HEK293 (cell line): ENCODE results near the gene CACUL1.

Experiments used
- CTCF ChIA-PET: fragments of 350-600 bp; formaldehyde crosslinking; extraction: SDS; loops from one replicate; lab custom pipeline; 2021; ENCODE audit warnings: antibody characterized with exemption; lab: Yijun Ruan, JAX
- POLR2A ChIA-PET: fragments of 300-600 bp; formaldehyde crosslinking; extraction: SDS; loops from one replicate; lab custom pipeline; 2020; ENCODE audit warnings: antibody characterized with exemption, inconsistent platforms; lab: Yijun Ruan, JAX
- H3K27ac ChIP-seq: fragments of 200-500 bp; sonication (Bioruptor generic); 2 replicates; pipeline ENCODE4 v1.5.1; 2014; ENCODE audit warnings: low read depth, low read length, control low read depth, inconsistent platforms; ENCODE audit errors: extremely low read depth
- H3K36me3 ChIP-seq, 2 experiments: fragments of 200-500 bp in 1 of 2; sonication (Bioruptor generic) in 1 of 2; 1 replicate in 1 of 2; 2 replicates in 1 of 2; pipeline ENCODE4 v1.5.1; 2014 to 2017; ENCODE audit warnings: inconsistent platforms in 2 of 2, low read length in 2 of 2; ENCODE audit not compliant: control insufficient read depth in 2 of 2, insufficient read depth in 1 of 2
- H3K4me1 ChIP-seq: fragments of 200-500 bp; sonication (Bioruptor generic); 2 replicates; pipeline ENCODE4 v1.5.1; 2014; ENCODE audit warnings: mild to moderate bottlenecking, low read length, inconsistent platforms; ENCODE audit not compliant: control insufficient read depth, insufficient read depth
- H3K4me3 ChIP-seq: 2 replicates; pipeline ENCODE4 v1.5.1; 2011; ENCODE audit warnings: low read depth, mild to moderate bottlenecking, control low read depth, low read length, moderate library complexity
- H3K9me3 ChIP-seq: fragments of 200-500 bp; sonication (Bioruptor generic); 2 replicates; pipeline ENCODE4 v1.5.1; 2014; ENCODE audit warnings: low read depth, low read length, inconsistent platforms; ENCODE audit not compliant: control insufficient read depth, insufficient read depth
- BCL11A ChIP-seq: fragments of 450-650 bp; formaldehyde crosslinking; IDR thresholded peaks from 2 replicates; pipeline ENCODE4 v1.5.1; 2016; ENCODE audit warnings: low read depth, missing biosample characterization, missing genetic modification characterization
- GLI4 ChIP-seq: fragments of 450-650 bp; formaldehyde crosslinking; IDR thresholded peaks from 2 replicates; pipeline ENCODE4 v1.5.1; 2016; ENCODE audit warnings: missing biosample characterization, missing genetic modification characterization
- IKZF3 ChIP-seq: fragments of 450-650 bp; IDR thresholded peaks from 2 replicates; pipeline ENCODE4 v1.5.0; 2018; ENCODE audit warnings: missing biosample characterization, mild to moderate bottlenecking, missing genetic modification characterization, moderate library complexity
- SALL2 ChIP-seq: fragments of 450-650 bp; formaldehyde crosslinking; IDR thresholded peaks from 2 replicates; pipeline ENCODE4 v1.5.0; 2017; ENCODE audit warnings: missing biosample characterization, mild to moderate bottlenecking, missing genetic modification characterization, borderline replicate concordance
- TCF7L2 ChIP-seq: IDR thresholded peaks from 2 replicates; pipeline ENCODE4 v1.6.1; 2011; ENCODE audit warnings: low read depth, mild to moderate bottlenecking, inconsistent platforms, low read length, moderate library complexity, borderline replicate concordance
- ZBTB17 ChIP-seq: fragments of 450-650 bp; formaldehyde crosslinking; IDR thresholded peaks from 2 replicates; pipeline ENCODE4 v1.5.1; 2016; ENCODE audit warnings: missing biosample characterization, missing genetic modification characterization
- ZFP41 ChIP-seq: fragments of 450-650 bp; formaldehyde crosslinking; IDR thresholded peaks from 2 replicates; pipeline ENCODE4 v1.5.1; 2016; ENCODE audit warnings: missing biosample characterization, missing genetic modification characterization, borderline replicate concordance
- ZIC2 ChIP-seq: fragments of 450-650 bp; formaldehyde crosslinking; IDR thresholded peaks from 2 replicates; pipeline ENCODE4 v1.5.1; 2016; ENCODE audit warnings: missing biosample characterization, missing genetic modification characterization
- ZNF10 ChIP-seq: fragments of 450-650 bp; formaldehyde crosslinking; IDR thresholded peaks from 2 replicates; pipeline ENCODE4 v1.5.1; 2017; ENCODE audit warnings: missing biosample characterization, missing genetic modification characterization
- ZNF19 ChIP-seq: fragments of 450-650 bp; formaldehyde crosslinking; IDR thresholded peaks from 2 replicates; pipeline ENCODE4; 2016; ENCODE audit warnings: missing biosample characterization, missing genetic modification characterization, low read depth
- ZNF221 ChIP-seq: fragments of 450-650 bp; formaldehyde crosslinking; IDR thresholded peaks from 2 replicates; pipeline ENCODE4 v1.5.1; 2017; ENCODE audit warnings: missing biosample characterization, missing genetic modification characterization, borderline replicate concordance
- ZNF324 ChIP-seq: fragments of 450-650 bp; formaldehyde crosslinking; IDR thresholded peaks from 2 replicates; pipeline ENCODE4 v1.5.1; 2016; ENCODE audit warnings: missing biosample characterization, missing genetic modification characterization
- ZNF514 ChIP-seq: fragments of 450-650 bp; formaldehyde crosslinking; IDR thresholded peaks from 2 replicates; pipeline ENCODE4 v1.5.1; 2016; ENCODE audit warnings: missing biosample characterization, missing genetic modification characterization
- ZNF624 ChIP-seq: fragments of 450-650 bp; formaldehyde crosslinking; IDR thresholded peaks from 2 replicates; pipeline ENCODE4 v1.5.1; 2017; ENCODE audit warnings: missing biosample characterization, missing genetic modification characterization
- ZNF677 ChIP-seq: fragments of 450-650 bp; IDR thresholded peaks from 2 replicates; pipeline ENCODE4 v1.5.0; 2018; ENCODE audit warnings: missing biosample characterization, mild to moderate bottlenecking, missing genetic modification characterization, moderate library complexity
- ZNF692 ChIP-seq: fragments of 450-650 bp; formaldehyde crosslinking; IDR thresholded peaks from 2 replicates; pipeline ENCODE4 v1.5.1; 2016; ENCODE audit warnings: missing biosample characterization, missing genetic modification characterization
- ZNF704 ChIP-seq: fragments of 450-650 bp; formaldehyde crosslinking; IDR thresholded peaks from 2 replicates; pipeline ENCODE4 v1.5.1; 2016; ENCODE audit warnings: missing biosample characterization, missing genetic modification characterization
- ZNF707 ChIP-seq: fragments of 450-650 bp; formaldehyde crosslinking; IDR thresholded peaks from 2 replicates; pipeline ENCODE4 v1.5.1; 2016; ENCODE audit warnings: missing biosample characterization, missing genetic modification characterization
- ZNF768 ChIP-seq: fragments of 450-650 bp; formaldehyde crosslinking; IDR thresholded peaks from 2 replicates; pipeline ENCODE4 v1.5.1; 2018; ENCODE audit warnings: missing biosample characterization, mild to moderate bottlenecking, missing genetic modification characterization
- TF ChIP-seq, protein P1 (sequence below): sonication (generic); formaldehyde crosslinking; IDR thresholded peaks from 2 replicates; pipeline ENCODE4 v1.8.1; 2022; ENCODE audit warnings: mild to moderate bottlenecking, moderate library complexity, missing genetic modification reagents
- TF ChIP-seq, protein P2 (sequence below): fragments of 450-650 bp; formaldehyde crosslinking; IDR thresholded peaks from 2 replicates; pipeline ENCODE4 v1.5.1; 2016; ENCODE audit warnings: missing biosample characterization, missing genetic modification characterization
- TF ChIP-seq, protein P3 (sequence below): fragments of 450-650 bp; formaldehyde crosslinking; IDR thresholded peaks from 2 replicates; pipeline ENCODE4 v1.5.1; 2016; ENCODE audit warnings: missing biosample characterization, missing genetic modification characterization

CACUL1 gene

GRCh38 chr10:118682533-118682932 lies 72.2 kb downstream of the CACUL1 start:
- Histone ChIP-seq H3K27ac (no peak overlapping the region), H3K4me3 (no peak overlapping the region), H3K4me1 (no peaks in the 10 kb centered on the region), H3K9me3 (no peaks in the 10 kb centered on the region), H3K36me3 (peaks cover 3 to 59% of the 10 kb centered on the region in 2 experiments)
- TF ChIP-seq ZBTB17 (tag by site-specific recombination) = 0 out of 2 replicates have a peak, but pooled peaks have one; percentile 30
- TF ChIP-seq, protein P1, sequence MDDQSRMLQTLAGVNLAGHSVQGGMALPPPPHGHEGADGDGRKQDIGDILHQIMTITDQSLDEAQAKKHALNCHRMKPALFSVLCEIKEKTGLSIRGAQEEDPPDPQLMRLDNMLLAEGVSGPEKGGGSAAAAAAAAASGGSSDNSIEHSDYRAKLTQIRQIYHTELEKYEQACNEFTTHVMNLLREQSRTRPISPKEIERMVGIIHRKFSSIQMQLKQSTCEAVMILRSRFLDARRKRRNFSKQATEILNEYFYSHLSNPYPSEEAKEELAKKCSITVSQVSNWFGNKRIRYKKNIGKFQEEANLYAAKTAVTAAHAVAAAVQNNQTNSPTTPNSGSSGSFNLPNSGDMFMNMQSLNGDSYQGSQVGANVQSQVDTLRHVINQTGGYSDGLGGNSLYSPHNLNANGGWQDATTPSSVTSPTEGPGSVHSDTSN (CRISPR knock-in tag) = no peak
- ChIA-PET CTCF (no interaction called here), POLR2A (interaction anchor here (1.8 kb wide), 1 partner anchor 72 kb away, joined by 5 read pairs; the partner anchor contains the start of gene CACUL1)

GRCh38 chr10:118680197-118680596 lies 74.6 kb downstream of the CACUL1 start:
- no peaks in the 10 kb centered on the region for H3K4me1 ChIP-seq
- H3K27ac ChIP-seq = no peak overlapping the region
- H3K9me3 ChIP-seq = no peaks in the 10 kb centered on the region
- H3K4me3 ChIP-seq = no peak overlapping the region
- POLR2A ChIA-PET = no interaction called here
- H3K36me3 ChIP-seq = peaks cover under 1 to 42% of the 10 kb centered on the region in 2 experiments
- TF ChIP-seq SALL2 (tag by site-specific recombination) (no peak), ZNF19 (tag by site-specific recombination) (no peak), ZNF677 (tag by site-specific recombination) (no peak), ZNF692 (tag by site-specific recombination) (no peak), ZNF10 (tag by site-specific recombination) (no peak), ZFP41 (tag by site-specific recombination) (no peak), ZNF704 (tag by site-specific recombination) (no peak), ZNF624 (tag by site-specific recombination) (no peak), ZIC2 (tag by site-specific recombination) (no peak), ZNF768 (no peak), BCL11A (tag by site-specific recombination) (no peak), TCF7L2 (no peak), ZNF707 (tag by site-specific recombination) (no peak), IKZF3 (tag by site-specific recombination) (no peak), ZNF221 (tag by site-specific recombination) (no peak), ZNF324 (tag by site-specific recombination) (no peak), ZNF514 (tag by site-specific recombination) (no peak), GLI4 (tag by site-specific recombination) (no peak)
- TF ChIP-seq, protein P2, sequence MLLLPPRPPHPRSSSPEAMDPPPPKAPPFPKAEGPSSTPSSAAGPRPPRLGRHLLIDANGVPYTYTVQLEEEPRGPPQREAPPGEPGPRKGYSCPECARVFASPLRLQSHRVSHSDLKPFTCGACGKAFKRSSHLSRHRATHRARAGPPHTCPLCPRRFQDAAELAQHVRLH (tag by site-specific recombination) = no peak
- TF ChIP-seq, protein P3, sequence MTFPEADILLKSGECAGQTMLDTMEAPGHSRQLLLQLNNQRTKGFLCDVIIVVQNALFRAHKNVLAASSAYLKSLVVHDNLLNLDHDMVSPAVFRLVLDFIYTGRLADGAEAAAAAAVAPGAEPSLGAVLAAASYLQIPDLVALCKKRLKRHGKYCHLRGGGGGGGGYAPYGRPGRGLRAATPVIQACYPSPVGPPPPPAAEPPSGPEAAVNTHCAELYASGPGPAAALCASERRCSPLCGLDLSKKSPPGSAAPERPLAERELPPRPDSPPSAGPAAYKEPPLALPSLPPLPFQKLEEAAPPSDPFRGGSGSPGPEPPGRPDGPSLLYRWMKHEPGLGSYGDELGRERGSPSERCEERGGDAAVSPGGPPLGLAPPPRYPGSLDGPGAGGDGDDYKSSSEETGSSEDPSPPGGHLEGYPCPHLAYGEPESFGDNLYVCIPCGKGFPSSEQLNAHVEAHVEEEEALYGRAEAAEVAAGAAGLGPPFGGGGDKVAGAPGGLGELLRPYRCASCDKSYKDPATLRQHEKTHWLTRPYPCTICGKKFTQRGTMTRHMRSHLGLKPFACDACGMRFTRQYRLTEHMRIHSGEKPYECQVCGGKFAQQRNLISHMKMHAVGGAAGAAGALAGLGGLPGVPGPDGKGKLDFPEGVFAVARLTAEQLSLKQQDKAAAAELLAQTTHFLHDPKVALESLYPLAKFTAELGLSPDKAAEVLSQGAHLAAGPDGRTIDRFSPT (tag by site-specific recombination) = no peak
- CTCF ChIA-PET = no interaction called here
